ENCODE results near the gene DNAJA4. TPM values are rescaled to one million over a fixed set of nuclear protein-coding genes. Genes with fewer than 3 reads are reported as not detected.
A peak's percentile ranks its signal among the peaks of the same experiment; 100 is the strongest.

DNAJA4 gene
- polyA plus RNA-seq, 2 of the 4 experiments (the other 2 are of a cell fraction): 0.05 to 0.13 TPM

DNA sequence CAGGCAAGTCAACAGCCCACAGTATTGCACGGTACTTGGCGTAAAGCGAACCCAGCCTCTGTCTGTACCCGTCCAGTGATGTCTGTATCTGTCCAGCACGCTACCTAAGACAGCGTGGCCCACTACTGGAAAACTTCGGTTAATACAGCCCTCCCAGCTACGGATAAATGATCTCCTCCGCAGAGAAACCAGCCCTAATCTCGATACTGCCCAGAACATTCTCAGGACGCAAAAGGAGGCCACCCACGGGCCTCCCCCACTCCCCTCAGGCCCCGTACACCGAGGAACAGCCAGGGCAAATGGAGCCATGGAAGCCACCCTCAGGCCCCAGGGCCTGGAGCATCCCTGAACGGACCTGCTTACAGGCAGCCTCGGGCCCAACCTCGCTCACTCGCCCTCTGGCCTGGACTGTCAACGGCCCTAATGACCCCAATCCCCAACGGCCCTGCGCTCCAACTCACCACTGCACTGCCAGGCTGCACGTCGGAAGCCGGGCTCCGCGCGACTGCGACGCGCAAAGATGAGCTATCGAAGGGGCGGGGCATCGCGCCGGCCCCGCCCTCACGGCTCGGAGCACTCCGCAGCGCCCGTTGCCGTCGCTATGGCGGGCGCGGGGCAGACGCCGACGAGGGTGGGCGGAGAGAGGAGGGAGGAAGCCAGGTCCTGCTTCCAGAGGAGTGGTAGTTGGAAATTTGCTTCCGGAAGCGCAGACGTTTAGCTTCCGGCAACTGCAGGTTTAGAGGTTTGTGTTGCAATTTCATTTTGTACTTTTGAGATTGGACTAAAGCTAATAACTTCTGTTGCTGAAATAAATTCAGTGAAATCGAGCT is 35.0 kb downstream of the DNAJA4 start, which contains the start of gene SKIC8:
SKIC8 (minus strand) TSS at position 509 of the 830 bp plus-strand sequence. CDS start 3,923 bp downstream, outside the sequence.
- WGBS (ENCODE audit: missing lambda C conversion rate): under 1% methylated on average over 39 of the region's 55 CpGs
- H3K4me1 ChIP-seq: peaks cover 25% of the 10 kb centered on the region
- H3K4me2 ChIP-seq: peak within 1 kb of the TSS; percentile 80
- peak within 1 kb of the TSS; percentile 77 to 88 for H3K27ac ChIP-seq
- ChIA-PET CTCF (interaction anchor here (0.6 to 4.1 kb wide), 19 partner anchors 8 to 1801 kb away, joined by 3 to 35 read pairs (median 4); partner anchors contain the start of gene CIB2), POLR2A (interaction anchor here (0.5 to 1.8 kb wide), 47 partner anchors 9 to 1012 kb away, joined by 3 to 32 read pairs (median 4); partner anchors contain the start of genes ADAMTS7, CHRNA5, IDH3A and IREB2)
- FAIRE-seq: peak; percentile 59
- no peaks in the 10 kb centered on the region for H3K9me3 ChIP-seq
- peak; percentile 95 to 97 for DNase-seq (ENCODE audit: low read depth in 1 of 2, low spot score in 1 of 2)
- no peak for TF ChIP-seq HEYL (CRISPR knock-in tag; IDR thresholded peaks at IDR 0.05)
- peak; percentile 74 to 80 for TF ChIP-seq CEBPB (IDR thresholded peaks at IDR 0.05)
- peak; percentile 97 for TF ChIP-seq POLR2A (IDR thresholded peaks at IDR 0.05; ENCODE audit: low read length)
- 0 out of 2 replicates have a peak, but pooled peaks have one; percentile 14 for TF ChIP-seq MYC (IDR thresholded peaks at IDR 0.05; ENCODE audit: borderline replicate concordance, low read length)
- no peak for TF ChIP-seq TFCP2L1 (CRISPR knock-in tag; IDR thresholded peaks at IDR 0.05)
- TF ChIP-seq, protein P1, sequence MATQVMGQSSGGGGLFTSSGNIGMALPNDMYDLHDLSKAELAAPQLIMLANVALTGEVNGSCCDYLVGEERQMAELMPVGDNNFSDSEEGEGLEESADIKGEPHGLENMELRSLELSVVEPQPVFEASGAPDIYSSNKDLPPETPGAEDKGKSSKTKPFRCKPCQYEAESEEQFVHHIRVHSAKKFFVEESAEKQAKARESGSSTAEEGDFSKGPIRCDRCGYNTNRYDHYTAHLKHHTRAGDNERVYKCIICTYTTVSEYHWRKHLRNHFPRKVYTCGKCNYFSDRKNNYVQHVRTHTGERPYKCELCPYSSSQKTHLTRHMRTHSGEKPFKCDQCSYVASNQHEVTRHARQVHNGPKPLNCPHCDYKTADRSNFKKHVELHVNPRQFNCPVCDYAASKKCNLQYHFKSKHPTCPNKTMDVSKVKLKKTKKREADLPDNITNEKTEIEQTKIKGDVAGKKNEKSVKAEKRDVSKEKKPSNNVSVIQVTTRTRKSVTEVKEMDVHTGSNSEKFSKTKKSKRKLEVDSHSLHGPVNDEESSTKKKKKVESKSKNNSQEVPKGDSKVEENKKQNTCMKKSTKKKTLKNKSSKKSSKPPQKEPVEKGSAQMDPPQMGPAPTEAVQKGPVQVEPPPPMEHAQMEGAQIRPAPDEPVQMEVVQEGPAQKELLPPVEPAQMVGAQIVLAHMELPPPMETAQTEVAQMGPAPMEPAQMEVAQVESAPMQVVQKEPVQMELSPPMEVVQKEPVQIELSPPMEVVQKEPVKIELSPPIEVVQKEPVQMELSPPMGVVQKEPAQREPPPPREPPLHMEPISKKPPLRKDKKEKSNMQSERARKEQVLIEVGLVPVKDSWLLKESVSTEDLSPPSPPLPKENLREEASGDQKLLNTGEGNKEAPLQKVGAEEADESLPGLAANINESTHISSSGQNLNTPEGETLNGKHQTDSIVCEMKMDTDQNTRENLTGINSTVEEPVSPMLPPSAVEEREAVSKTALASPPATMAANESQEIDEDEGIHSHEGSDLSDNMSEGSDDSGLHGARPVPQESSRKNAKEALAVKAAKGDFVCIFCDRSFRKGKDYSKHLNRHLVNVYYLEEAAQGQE (IDR thresholded peaks at IDR 0.05): 0 out of 2 replicates have a peak, but pooled peaks have one; percentile 17
- no peak for TF ChIP-seq ZNF302 (CRISPR knock-in tag; IDR thresholded peaks at IDR 0.05)
- no peak for TF ChIP-seq POLR2AphosphoS2 (conservative IDR thresholded peaks at IDR 0.05; ENCODE audit: low read length)
- no peak for TF ChIP-seq SREBF2 (IDR thresholded peaks at IDR 0.05)
- TF ChIP-seq ESRRA (IDR thresholded peaks at IDR 0.05; ENCODE audit: borderline replicate concordance, low read length): no peak
- TF ChIP-seq ZSCAN20 (CRISPR knock-in tag; IDR thresholded peaks at IDR 0.05): no peak
- TF ChIP-seq HOXA7 (CRISPR knock-in tag; IDR thresholded peaks at IDR 0.05): 0 out of 2 replicates have a peak, but pooled peaks have one; percentile 24
- TF ChIP-seq EHMT2 (IDR thresholded peaks at IDR 0.05; ENCODE audit: low read depth): no peak
- TF ChIP-seq, protein P2, sequence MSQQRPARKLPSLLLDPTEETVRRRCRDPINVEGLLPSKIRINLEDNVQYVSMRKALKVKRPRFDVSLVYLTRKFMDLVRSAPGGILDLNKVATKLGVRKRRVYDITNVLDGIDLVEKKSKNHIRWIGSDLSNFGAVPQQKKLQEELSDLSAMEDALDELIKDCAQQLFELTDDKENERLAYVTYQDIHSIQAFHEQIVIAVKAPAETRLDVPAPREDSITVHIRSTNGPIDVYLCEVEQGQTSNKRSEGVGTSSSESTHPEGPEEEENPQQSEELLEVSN (IDR thresholded peaks at IDR 0.05; ENCODE audit: borderline replicate concordance, low read depth): peak; percentile 45
- peak; percentile 38; the same call in 1 of the 2 replicates for TF ChIP-seq GATA3 (IDR thresholded peaks at IDR 0.05; ENCODE audit: borderline replicate concordance)
- TF ChIP-seq TP53 (CRISPR knock-in tag; IDR thresholded peaks at IDR 0.05): no peak
- TF ChIP-seq FOSB (CRISPR knock-in tag; IDR thresholded peaks at IDR 0.05): peak; percentile 49; the same call in 1 of the 2 replicates
- no peak for TF ChIP-seq HOXB5 (CRISPR knock-in tag; IDR thresholded peaks at IDR 0.05)
- no peak for TF ChIP-seq FOSL2 (IDR thresholded peaks at IDR 0.05)
- TF ChIP-seq FOSL2 (CRISPR knock-in tag; IDR thresholded peaks at IDR 0.05): 0 out of 2 replicates have a peak, but pooled peaks have one; percentile 9
- TF ChIP-seq, protein P3, sequence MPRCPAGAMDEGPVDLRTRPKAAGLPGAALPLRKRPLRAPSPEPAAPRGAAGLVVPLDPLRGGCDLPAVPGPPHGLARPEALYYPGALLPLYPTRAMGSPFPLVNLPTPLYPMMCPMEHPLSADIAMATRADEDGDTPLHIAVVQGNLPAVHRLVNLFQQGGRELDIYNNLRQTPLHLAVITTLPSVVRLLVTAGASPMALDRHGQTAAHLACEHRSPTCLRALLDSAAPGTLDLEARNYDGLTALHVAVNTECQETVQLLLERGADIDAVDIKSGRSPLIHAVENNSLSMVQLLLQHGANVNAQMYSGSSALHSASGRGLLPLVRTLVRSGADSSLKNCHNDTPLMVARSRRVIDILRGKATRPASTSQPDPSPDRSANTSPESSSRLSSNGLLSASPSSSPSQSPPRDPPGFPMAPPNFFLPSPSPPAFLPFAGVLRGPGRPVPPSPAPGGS (IDR thresholded peaks at IDR 0.05): peak; percentile 72; the same call in 2 of the 3 replicates
- TF ChIP-seq KDM5A (IDR thresholded peaks at IDR 0.05): peak; percentile 91
- TF ChIP-seq JUNB (IDR thresholded peaks at IDR 0.05): no peak
- no peak for TF ChIP-seq ZFP36 (IDR thresholded peaks at IDR 0.05; ENCODE audit: borderline replicate concordance, partially characterized antibody)
- peak; percentile 76 to 90 for TF ChIP-seq JUN (IDR thresholded peaks at IDR 0.05)
- TF ChIP-seq PHF8 (IDR thresholded peaks at IDR 0.05; ENCODE audit: borderline replicate concordance, low read depth): peak; percentile 95
- TF ChIP-seq, protein P4, sequence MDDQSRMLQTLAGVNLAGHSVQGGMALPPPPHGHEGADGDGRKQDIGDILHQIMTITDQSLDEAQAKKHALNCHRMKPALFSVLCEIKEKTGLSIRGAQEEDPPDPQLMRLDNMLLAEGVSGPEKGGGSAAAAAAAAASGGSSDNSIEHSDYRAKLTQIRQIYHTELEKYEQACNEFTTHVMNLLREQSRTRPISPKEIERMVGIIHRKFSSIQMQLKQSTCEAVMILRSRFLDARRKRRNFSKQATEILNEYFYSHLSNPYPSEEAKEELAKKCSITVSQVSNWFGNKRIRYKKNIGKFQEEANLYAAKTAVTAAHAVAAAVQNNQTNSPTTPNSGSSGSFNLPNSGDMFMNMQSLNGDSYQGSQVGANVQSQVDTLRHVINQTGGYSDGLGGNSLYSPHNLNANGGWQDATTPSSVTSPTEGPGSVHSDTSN (IDR thresholded peaks at IDR 0.05): 0 out of 2 replicates have a peak, but pooled peaks have one; percentile 17
- no peak for TF ChIP-seq FOXS1 (CRISPR knock-in tag; IDR thresholded peaks at IDR 0.05)
- TF ChIP-seq, protein P5, sequence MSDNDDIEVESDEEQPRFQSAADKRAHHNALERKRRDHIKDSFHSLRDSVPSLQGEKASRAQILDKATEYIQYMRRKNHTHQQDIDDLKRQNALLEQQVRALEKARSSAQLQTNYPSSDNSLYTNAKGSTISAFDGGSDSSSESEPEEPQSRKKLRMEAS (IDR thresholded peaks at IDR 0.05): peak; percentile 90
- ATAC-seq: peak; percentile 95 to 98
- peak within 1 kb of the TSS; percentile 79 for H3K4me3 ChIP-seq

Data from A549 (cell line).